ENCODE data around the gene MRFAP1L1.

GRCh38 chr4:6684656-6685055, 25.0 kb downstream of the MRFAP1L1 start:
- TF ChIP-seq L3MBTL2 (conservative IDR thresholded peaks at IDR 0.05) (no peak), SUZ12 (IDR thresholded peaks at IDR 0.05) (no peak), ZNF384 (IDR thresholded peaks at IDR 0.05) (no peak)

Measured in HEK293T (cell line).